ENCODE measurements around the gene CDH13.

Gene CDH13

DNA sequence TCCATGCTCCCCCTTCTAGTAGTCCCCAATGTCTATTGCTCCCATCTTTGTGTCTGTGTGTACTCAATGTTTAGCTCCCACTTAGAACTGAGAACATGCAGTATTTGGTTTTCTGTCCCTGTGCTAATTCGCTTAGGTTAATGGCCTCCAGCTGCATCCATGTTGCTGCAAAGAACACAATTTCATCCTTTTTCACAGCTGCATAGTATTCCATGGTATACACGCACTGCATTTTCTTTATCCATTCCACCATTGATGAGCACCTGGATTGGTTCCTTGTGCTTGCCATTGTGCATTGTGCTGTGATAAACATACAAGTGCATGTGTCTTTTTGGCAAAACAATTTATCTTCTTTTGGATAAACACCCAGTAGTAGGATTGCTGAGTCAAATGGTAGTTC lies 1104.0 kb downstream of the CDH13 start:
- H3K4me3 ChIP-seq (ENCODE audit: low read length): no peak overlapping the region
- no peak for DNase-seq (ENCODE audit: low read depth)
- no peak for TF ChIP-seq CTCF (conservative IDR thresholded peaks at IDR 0.05; ENCODE audit: low read length)

- no peak for TF ChIP-seq CTCF (conservative IDR thresholded peaks at IDR 0.05; ENCODE audit: low read length)
- DNase-seq (ENCODE audit: low read depth): no peak
- H3K4me3 ChIP-seq (ENCODE audit: low read length): no peak overlapping the region
Observed at GRCh38 chr16:83732536-83732935, 1105.8 kb downstream of the CDH13 start.

DNA sequence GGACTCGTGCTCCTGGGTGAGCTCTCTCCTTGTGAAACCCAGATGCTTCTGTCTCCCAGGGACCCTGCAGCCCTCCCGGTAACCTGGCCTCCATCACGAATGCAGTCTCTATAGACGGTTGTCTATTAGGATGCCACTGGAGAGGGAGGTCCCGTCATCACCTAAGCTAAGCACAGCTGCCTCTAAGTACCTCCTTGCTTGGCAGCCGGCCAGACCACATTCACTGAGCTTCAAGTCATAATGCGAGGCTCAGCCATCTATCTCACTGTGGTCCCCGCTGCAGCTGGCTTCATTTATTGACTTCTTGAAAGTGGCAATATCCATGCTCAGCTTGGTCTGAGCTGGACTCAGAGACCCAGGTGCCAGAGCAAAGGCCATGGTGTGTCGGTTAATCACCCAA lies 1106.5 kb downstream of the CDH13 start:
- no peak for TF ChIP-seq CTCF (conservative IDR thresholded peaks at IDR 0.05; ENCODE audit: low read length)
- H3K4me3 ChIP-seq (ENCODE audit: low read length): no peak overlapping the region
- DNase-seq (ENCODE audit: low read depth): no peak

DNA sequence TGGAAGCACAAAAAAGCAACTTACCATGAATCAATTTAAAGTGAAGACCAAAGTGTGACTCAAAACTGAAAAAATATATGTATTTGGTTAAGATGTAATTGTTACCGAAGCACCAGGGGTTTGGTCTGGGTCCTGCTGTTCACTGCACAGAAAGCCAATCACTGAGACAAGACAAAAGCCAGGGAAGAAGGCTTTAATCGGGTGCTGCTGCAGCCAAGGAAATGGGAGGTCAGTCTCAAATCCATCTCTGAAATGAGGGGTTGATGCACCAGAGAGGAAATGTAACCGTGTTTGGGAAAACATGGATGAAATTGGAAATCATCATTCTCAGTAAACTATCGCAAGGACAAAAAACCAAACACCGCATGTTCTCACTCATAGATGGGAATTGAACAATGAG lies 1107.4 kb downstream of the CDH13 start:
- no peak for DNase-seq (ENCODE audit: low read depth)
- TF ChIP-seq CTCF (conservative IDR thresholded peaks at IDR 0.05; ENCODE audit: low read length): no peak
- H3K4me3 ChIP-seq (ENCODE audit: low read length): no peak overlapping the region

DNA sequence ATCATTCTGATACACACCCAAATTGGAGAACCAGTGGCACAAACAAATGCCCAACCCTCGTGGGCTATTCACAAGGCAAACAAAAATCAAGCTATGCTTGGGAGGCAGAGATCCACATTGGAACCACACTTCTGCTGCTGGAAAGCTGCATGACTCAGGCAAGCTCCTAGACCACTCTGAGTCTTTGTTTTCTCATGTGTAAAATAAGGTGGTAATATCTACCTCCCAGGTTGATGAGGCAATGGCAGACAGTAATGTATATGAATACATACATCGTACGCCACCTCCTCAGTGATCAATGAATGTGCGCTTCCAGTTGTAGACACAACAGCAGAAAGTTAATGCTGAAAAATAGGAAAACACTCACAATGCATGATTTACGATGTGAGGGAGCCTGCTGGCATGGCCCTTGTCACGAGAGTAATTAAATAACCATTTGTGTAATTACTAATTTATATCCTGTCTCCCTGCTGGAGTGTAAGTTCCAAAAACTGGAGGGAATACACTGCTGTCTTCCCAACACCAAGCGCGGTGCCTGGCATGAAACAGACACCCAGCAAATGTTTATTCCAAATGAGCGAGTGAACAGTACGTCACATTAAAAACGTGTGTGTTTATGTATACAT lies 1111.1 kb downstream of the CDH13 start:
- no peak overlapping the region for H3K4me3 ChIP-seq (ENCODE audit: low read length)
- no peak for DNase-seq (ENCODE audit: low read depth)
- TF ChIP-seq CTCF (conservative IDR thresholded peaks at IDR 0.05; ENCODE audit: low read length): no peak

DNA sequence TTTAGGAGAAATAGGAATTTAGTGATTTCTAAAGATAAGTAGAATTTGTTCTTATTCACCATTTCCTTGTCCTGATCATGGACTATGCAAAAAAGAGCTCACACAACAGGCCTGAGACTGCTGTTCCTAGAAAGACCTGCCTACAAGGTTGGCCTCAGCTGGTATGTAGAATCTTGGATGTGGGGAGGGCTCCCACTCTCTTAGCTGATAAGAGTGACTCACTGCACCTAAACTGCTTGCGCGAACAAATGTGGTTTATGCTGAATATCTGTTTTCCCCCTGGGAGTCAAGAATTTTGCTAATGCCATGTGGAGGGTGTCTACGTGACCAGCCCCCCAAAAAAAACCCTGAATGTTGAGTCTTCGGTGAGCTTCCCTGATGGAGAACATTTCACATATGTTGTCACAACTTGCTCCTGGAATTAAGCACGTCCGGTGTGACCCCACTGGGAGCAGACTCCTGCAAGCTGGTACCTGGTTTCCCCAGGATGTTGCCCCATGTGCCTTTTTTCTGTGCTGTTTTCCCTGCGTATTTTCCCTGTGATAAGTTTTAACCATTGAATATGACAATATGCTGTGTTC lies 1112.2 kb downstream of the CDH13 start:
- DNase-seq (ENCODE audit: low read depth): no peak
- no peak overlapping the region for H3K4me3 ChIP-seq (ENCODE audit: low read length)
- no peak for TF ChIP-seq CTCF (conservative IDR thresholded peaks at IDR 0.05; ENCODE audit: low read length)

- no peak for DNase-seq (ENCODE audit: low read depth)
- TF ChIP-seq CTCF (conservative IDR thresholded peaks at IDR 0.05; ENCODE audit: low read length): no peak
- H3K4me3 ChIP-seq (ENCODE audit: low read length): no peak overlapping the region
Observed at GRCh38 chr16:83742124-83742899, 1115.5 kb downstream of the CDH13 start.
